ENCODE measurements around the gene FYB1. TPM values are rescaled to one million over a fixed set of nuclear protein-coding genes. Genes with fewer than 3 reads are reported as not detected.
A peak's percentile ranks its signal among the peaks of the same experiment; 100 is the strongest.

FYB1 gene
- total RNA-seq, 1 experiment from 2014 or later, result 10.5 TPM

DNA sequence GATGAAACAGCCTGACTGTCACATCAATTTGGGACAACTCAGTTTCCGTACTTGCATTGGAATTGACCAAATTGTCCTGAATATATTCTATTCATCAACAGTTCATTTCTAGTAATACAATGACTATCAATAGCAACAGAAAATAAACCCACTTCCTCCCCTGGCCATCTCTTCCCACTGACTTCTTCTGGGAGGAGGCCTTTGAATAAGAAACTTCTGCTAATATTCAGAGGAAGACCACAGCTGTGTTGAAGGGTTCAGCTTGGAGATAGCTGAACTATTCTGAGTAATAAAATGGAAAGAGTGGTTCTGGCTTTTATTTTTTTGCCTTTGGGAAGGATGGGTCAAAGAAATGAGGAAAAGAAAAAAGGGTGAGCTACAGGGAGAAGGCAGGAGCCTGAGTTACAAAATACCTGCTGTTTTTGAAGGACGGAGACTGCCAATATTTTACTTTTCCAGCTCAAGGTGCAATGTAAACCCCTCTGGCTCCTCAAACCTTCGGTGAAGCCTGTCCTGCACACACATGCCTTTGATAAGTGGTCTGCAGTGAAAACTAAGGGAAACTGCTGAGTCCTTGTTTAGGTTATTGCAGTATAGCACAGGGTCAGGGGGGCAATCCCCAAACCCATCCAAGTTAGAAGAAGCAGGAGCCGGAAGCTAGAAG lies 29.9 kb downstream of the FYB1 start:
- no peak overlapping the region for H2AFZ ChIP-seq
- TF ChIP-seq, protein P1, sequence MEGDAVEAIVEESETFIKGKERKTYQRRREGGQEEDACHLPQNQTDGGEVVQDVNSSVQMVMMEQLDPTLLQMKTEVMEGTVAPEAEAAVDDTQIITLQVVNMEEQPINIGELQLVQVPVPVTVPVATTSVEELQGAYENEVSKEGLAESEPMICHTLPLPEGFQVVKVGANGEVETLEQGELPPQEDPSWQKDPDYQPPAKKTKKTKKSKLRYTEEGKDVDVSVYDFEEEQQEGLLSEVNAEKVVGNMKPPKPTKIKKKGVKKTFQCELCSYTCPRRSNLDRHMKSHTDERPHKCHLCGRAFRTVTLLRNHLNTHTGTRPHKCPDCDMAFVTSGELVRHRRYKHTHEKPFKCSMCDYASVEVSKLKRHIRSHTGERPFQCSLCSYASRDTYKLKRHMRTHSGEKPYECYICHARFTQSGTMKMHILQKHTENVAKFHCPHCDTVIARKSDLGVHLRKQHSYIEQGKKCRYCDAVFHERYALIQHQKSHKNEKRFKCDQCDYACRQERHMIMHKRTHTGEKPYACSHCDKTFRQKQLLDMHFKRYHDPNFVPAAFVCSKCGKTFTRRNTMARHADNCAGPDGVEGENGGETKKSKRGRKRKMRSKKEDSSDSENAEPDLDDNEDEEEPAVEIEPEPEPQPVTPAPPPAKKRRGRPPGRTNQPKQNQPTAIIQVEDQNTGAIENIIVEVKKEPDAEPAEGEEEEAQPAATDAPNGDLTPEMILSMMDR (conservative IDR thresholded peaks at IDR 0.05), result no peak
- no peak for TF ChIP-seq EZH2 (IDR thresholded peaks at IDR 0.05; ENCODE audit: low read depth)
- ChIA-PET POLR2A (ENCODE audit: unreplicated experiment) (no interaction called here), CTCF (no interaction called here)
- H3K27me3 ChIP-seq (ENCODE audit: insufficient read depth, low read depth), result no peaks in the 10 kb centered on the region
- H3K36me3 ChIP-seq (ENCODE audit: low read depth), result no peaks in the 10 kb centered on the region
- H3K27ac ChIP-seq, result no peak overlapping the region
- H3K79me2 ChIP-seq (ENCODE audit: low read depth), result no peaks in the 10 kb centered on the region
- H3K4me1 ChIP-seq (replicated peaks; ENCODE audit: insufficient read depth), result peaks cover 19% of the 10 kb centered on the region
- no peaks in the 10 kb centered on the region for H4K20me1 ChIP-seq (ENCODE audit: insufficient read depth)
- H3K9me2 ChIP-seq (ENCODE audit: insufficient read depth), result no peaks in the 10 kb centered on the region
- H3K4me2 ChIP-seq, result no peak overlapping the region
- no peaks in the 10 kb centered on the region for H3K9me3 ChIP-seq (ENCODE audit: insufficient read depth, low read depth)
- H3K4me3 ChIP-seq, result no peak overlapping the region
- no TSS peak for BruUV-seq (replicated peaks)
- DNase-seq, result no peak
- no peaks in the 10 kb centered on the region for H3F3A ChIP-seq (ENCODE audit: insufficient read depth, low read depth)
- intact Hi-C loops (cut with micrococcal nuclease; ENCODE audit: unreplicated experiment), result no loop called here

DNA sequence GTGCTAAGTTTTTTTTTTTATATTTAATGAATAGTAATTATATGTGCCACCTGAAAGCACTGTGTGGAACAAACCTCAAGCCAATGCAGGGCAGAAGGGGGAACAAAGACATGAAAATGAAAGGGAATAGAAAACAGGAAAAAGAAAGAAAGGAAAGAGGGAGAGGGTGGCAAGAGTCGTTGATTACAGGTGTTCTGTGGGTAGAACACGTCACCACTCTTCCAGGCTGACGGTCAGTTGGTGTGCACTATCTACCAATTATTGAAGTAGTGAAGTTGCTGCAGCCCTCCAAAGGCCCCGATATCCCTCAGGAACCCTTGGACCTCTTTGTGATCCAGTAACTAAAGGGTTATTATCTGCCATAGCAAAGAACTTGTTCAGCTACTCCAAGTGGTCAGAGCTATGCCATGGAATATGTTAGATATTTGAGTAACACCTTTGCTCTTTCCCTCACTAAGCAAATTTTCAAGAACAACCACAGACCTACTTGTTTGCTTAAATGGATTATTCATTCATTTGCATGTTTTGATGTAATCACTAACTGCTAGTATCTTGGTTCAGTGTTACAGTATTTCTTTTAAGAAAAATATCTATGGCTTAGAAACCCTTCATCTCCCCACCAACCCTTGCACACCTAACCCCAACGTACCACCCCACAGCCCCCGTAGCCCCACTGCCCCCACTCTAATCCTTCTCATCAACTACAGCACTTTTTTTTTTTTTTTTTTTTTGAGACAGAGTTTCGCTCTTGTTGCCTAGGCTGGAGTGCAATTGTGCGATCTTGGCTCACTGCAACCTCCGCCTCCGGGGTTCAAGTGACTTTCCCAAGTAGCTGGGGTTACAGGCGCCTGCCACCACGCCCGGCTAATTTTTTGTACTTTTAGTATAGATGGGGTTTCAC lies 31.3 kb downstream of the FYB1 start:
- Histone ChIP-seq H3K27me3 (ENCODE audit: insufficient read depth, low read depth) (no peaks in the 10 kb centered on the region), H3K79me2 (ENCODE audit: low read depth) (no peaks in the 10 kb centered on the region), H2AFZ (no peak overlapping the region), H3K36me3 (ENCODE audit: low read depth) (no peaks in the 10 kb centered on the region), H3K4me3 (no peak overlapping the region), H3K9me3 (ENCODE audit: insufficient read depth, low read depth) (no peaks in the 10 kb centered on the region), H3K27ac (no peak overlapping the region), H4K20me1 (ENCODE audit: insufficient read depth) (no peaks in the 10 kb centered on the region), H3K4me2 (no peak overlapping the region), H3K4me1 (replicated peaks; ENCODE audit: insufficient read depth) (peaks cover 10% of the 10 kb centered on the region; the same call in 1 of the 2 replicates), H3K9me2 (ENCODE audit: insufficient read depth) (no peaks in the 10 kb centered on the region), H3F3A (ENCODE audit: insufficient read depth, low read depth) (no peaks in the 10 kb centered on the region)
- intact Hi-C loops (cut with micrococcal nuclease; ENCODE audit: unreplicated experiment), result no loop called here
- BruUV-seq (replicated peaks), result no TSS peak
- POLR2A ChIA-PET (ENCODE audit: unreplicated experiment), result interaction anchor here (0.5 kb wide), 1 partner anchor 174 kb away, joined by 3 read pairs; no protein-coding TSS in a partner anchor
- TF ChIP-seq, protein P1 (conservative IDR thresholded peaks at IDR 0.05), result no peak
- no peak for TF ChIP-seq EZH2 (IDR thresholded peaks at IDR 0.05; ENCODE audit: low read depth)
- peak in 1 of 2 experiments; percentile 82 for DNase-seq
- CTCF ChIA-PET, result interaction anchor here (0.7 kb wide), 1 partner anchor 168 kb away, joined by 4 read pairs; no protein-coding TSS in a partner anchor

DNA sequence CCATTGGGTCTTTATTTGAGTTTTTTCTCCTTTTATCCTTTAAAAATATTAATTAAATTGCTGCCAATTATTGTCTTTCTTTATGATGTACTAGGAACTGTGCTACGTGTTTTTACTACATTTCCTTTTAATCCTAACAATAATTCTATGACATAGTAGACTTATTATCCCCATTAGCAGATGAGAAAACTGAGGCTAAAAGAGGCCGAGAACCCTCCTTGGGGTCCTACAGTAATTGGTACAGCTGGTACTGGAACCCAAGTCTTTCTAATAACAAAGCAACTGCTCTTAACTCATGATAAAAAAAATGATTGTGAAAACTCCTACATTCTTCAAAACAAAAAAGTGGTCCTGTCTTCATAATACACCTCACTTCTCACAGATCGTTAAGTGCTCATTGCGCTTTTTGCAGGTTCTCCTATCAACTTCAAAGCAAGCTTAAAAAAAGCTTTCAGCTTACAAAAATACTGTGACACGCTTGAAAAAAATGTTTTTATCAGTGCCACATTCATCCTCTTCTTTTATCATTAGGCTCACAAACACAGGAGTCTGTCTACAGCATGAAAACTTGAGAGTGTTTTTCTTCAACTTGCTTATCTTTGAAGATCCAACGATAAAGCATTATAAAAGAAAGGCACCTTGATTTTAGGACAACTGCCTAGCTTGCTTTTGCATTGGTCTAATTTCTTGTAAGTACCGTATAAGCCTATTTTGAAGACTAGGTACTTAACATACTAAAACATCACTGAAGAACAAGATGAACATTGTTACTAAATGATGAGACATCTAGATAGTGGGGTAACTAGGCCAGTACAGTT lies 32.4 kb downstream of the FYB1 start:
- no peaks in the 10 kb centered on the region for H3K9me2 ChIP-seq (ENCODE audit: insufficient read depth)
- POLR2A ChIA-PET (ENCODE audit: unreplicated experiment), result interaction anchor here (0.6 kb wide), 1 partner anchor 70 kb away, joined by 4 read pairs; no protein-coding TSS in a partner anchor

More for the DNA sequence above, 32.4 kb downstream of the FYB1 start:
- Histone ChIP-seq H3K27me3 (ENCODE audit: insufficient read depth, low read depth) (no peaks in the 10 kb centered on the region), H4K20me1 (ENCODE audit: insufficient read depth) (no peaks in the 10 kb centered on the region), H2AFZ (no peak overlapping the region), H3K36me3 (ENCODE audit: low read depth) (no peaks in the 10 kb centered on the region), H3K9me3 (ENCODE audit: insufficient read depth, low read depth) (no peaks in the 10 kb centered on the region), H3K4me1 (replicated peaks; ENCODE audit: insufficient read depth) (peaks cover 6% of the 10 kb centered on the region; the same call in 1 of the 2 replicates), H3K27ac (no peak overlapping the region), H3K79me2 (ENCODE audit: low read depth) (no peaks in the 10 kb centered on the region), H3K4me3 (no peak overlapping the region), H3K4me2 (no peak overlapping the region), H3F3A (ENCODE audit: insufficient read depth, low read depth) (no peaks in the 10 kb centered on the region)
- DNase-seq, result no peak
- TF ChIP-seq, protein P1 (conservative IDR thresholded peaks at IDR 0.05), result no peak
- no peak for TF ChIP-seq EZH2 (IDR thresholded peaks at IDR 0.05; ENCODE audit: low read depth)
- BruUV-seq (replicated peaks), result no TSS peak
- CTCF ChIA-PET, result interaction anchor here (0.6 to 0.7 kb wide), 2 partner anchors 116 to 148 kb away, joined by 3 to 11 read pairs; no protein-coding TSS in a partner anchor
- intact Hi-C loops (cut with micrococcal nuclease; ENCODE audit: unreplicated experiment), result no loop called here
